Subcutaneous abdominal adipose tissue (tissue), 5 donors: ENCODE measurements around the gene NCCRP1.

Experiments
- H3K27ac ChIP-seq: one replicate; pipeline ENCODE4 v1.7.0; 2013; ENCODE audit warnings: low read depth, mild to moderate bottlenecking, inconsistent platforms, low read length, moderate library complexity
- H3K27me3 ChIP-seq, 5 donors: one replicate each; pipeline ENCODE4 v1.7.0; 2013; ENCODE audit warnings: low read length in 5 of 5, inconsistent platforms in 1 of 5; ENCODE audit not compliant: control insufficient read depth in 5 of 5, insufficient read depth in 4 of 5
- H3K36me3 ChIP-seq, 5 donors: one replicate each; pipeline ENCODE4 v1.7.0; 2013; ENCODE audit warnings: low read length in 5 of 5; ENCODE audit not compliant: control insufficient read depth in 5 of 5, insufficient read depth in 5 of 5
- H3K4me1 ChIP-seq, 5 donors: one replicate each; pipeline ENCODE4 v1.7.0; 2013; ENCODE audit warnings: low read length in 5 of 5, mild to moderate bottlenecking in 3 of 5, moderate library complexity in 1 of 5; ENCODE audit not compliant: control insufficient read depth in 5 of 5, insufficient read depth in 5 of 5
- H3K4me3 ChIP-seq, 5 donors: one replicate each; pipeline ENCODE4 v1.7.0; 2013; ENCODE audit warnings: low read length in 5 of 5, low read depth in 1 of 5
- H3K9ac ChIP-seq, 5 donors: one replicate each; pipeline ENCODE4 v1.7.0; 2013; ENCODE audit warnings: low read length in 5 of 5, mild to moderate bottlenecking in 4 of 5, moderate library complexity in 3 of 5
- H3K9me3 ChIP-seq, 5 donors: one replicate each; pipeline ENCODE4 v1.7.0; 2013; ENCODE audit warnings: low read length in 5 of 5; ENCODE audit not compliant: control insufficient read depth in 5 of 5
- donor health status: healthy.
- donor health status: healthy.
- donor health status: healthy.
- donor health status: healthy.
- donor health status: healthy.

The NCCRP1 gene

GRCh38 chr19:39172700-39173501 is 23.9 kb upstream of the NCCRP1 start:
- H3K9me3 ChIP-seq, result no peaks in the 10 kb centered on the region

GRCh38 chr19:39173502-39173991 is 23.2 kb upstream of the NCCRP1 start:
- Histone ChIP-seq H3K9me3 (no peaks in the 10 kb centered on the region), H3K27me3 (no peaks in the 10 kb centered on the region), H3K9ac (no peak overlapping the region), H3K4me1 (peaks cover 2 to 12% (median 9%) of the 10 kb centered on the region in 5 donors), H3K4me3 (no peak overlapping the region), H3K36me3 (peaks cover 0 to 84% (median 48%) of the 10 kb centered on the region in 5 donors), H3K27ac (no peak overlapping the region)

More at GRCh38 chr19:39172700-39173501, 23.9 kb upstream of the NCCRP1 start:
- no peak overlapping the region for H3K9ac ChIP-seq
- peaks cover 0 to 77% (median 41%) of the 10 kb centered on the region in 5 donors for H3K36me3 ChIP-seq
- H3K4me3 ChIP-seq, result no peak overlapping the region
- no peak overlapping the region for H3K27ac ChIP-seq
- no peaks in the 10 kb centered on the region for H3K27me3 ChIP-seq
- H3K4me1 ChIP-seq, result peaks cover 2 to 12% (median 9%) of the 10 kb centered on the region in 5 donors

GRCh38 chr19:39174142-39174541 is 22.6 kb upstream of the NCCRP1 start:
- peaks cover 0 to 86% (median 51%) of the 10 kb centered on the region in 5 donors for H3K36me3 ChIP-seq

GRCh38 chr19:39174558-39175544 is 21.9 kb upstream of the NCCRP1 start:
- peaks cover 0 to 87% (median 54%) of the 10 kb centered on the region in 5 donors for H3K36me3 ChIP-seq
- H3K9me3 ChIP-seq, result no peaks in the 10 kb centered on the region
- no peak overlapping the region for H3K4me3 ChIP-seq
- H3K9ac ChIP-seq, result no peak overlapping the region
- H3K27me3 ChIP-seq, result no peaks in the 10 kb centered on the region
- H3K27ac ChIP-seq, result no peak overlapping the region
- peaks cover 2 to 12% (median 9%) of the 10 kb centered on the region in 5 donors for H3K4me1 ChIP-seq

More at GRCh38 chr19:39174142-39174541, 22.6 kb upstream of the NCCRP1 start:
- Histone ChIP-seq H3K4me3 (no peak overlapping the region), H3K9me3 (no peaks in the 10 kb centered on the region), H3K9ac (no peak overlapping the region), H3K27ac (no peak overlapping the region), H3K4me1 (peaks cover 2 to 12% (median 9%) of the 10 kb centered on the region in 5 donors), H3K27me3 (no peaks in the 10 kb centered on the region)

GRCh38 chr19:39175564-39175963 is 21.2 kb upstream of the NCCRP1 start:
- no peaks in the 10 kb centered on the region for H3K27me3 ChIP-seq
- no peaks in the 10 kb centered on the region for H3K9me3 ChIP-seq
- H3K4me3 ChIP-seq, result no peak overlapping the region
- H3K27ac ChIP-seq, result no peak overlapping the region
- no peak overlapping the region for H3K9ac ChIP-seq
- peaks cover 0 to 4% (median 2%) of the 10 kb centered on the region in 5 donors for H3K4me1 ChIP-seq
- H3K36me3 ChIP-seq, result peaks cover 0 to 83% (median 50%) of the 10 kb centered on the region in 5 donors

GRCh38 chr19:39177110-39177699 is 19.6 kb upstream of the NCCRP1 start:
- Histone ChIP-seq H3K9ac (no peak overlapping the region), H3K36me3 (peaks cover 0 to 71% (median 43%) of the 10 kb centered on the region in 5 donors), H3K4me1 (no peaks in the 10 kb centered on the region)

GRCh38 chr19:39177736-39178135 is 19.0 kb upstream of the NCCRP1 start:
- no peaks in the 10 kb centered on the region for H3K4me1 ChIP-seq
- no peaks in the 10 kb centered on the region for H3K9me3 ChIP-seq
- peaks cover 0 to 65% (median 38%) of the 10 kb centered on the region in 5 donors for H3K36me3 ChIP-seq

More at GRCh38 chr19:39177110-39177699, 19.6 kb upstream of the NCCRP1 start:
- Histone ChIP-seq H3K27me3 (peaks cover 0 to 3% (median 0%) of the 10 kb centered on the region in 5 donors), H3K4me3 (no peak overlapping the region), H3K9me3 (no peaks in the 10 kb centered on the region), H3K27ac (no peak overlapping the region)

GRCh38 chr19:39178296-39179006 is 18.3 kb upstream of the NCCRP1 start:
- peaks cover 0 to 59% (median 38%) of the 10 kb centered on the region in 5 donors for H3K36me3 ChIP-seq
- H3K27ac ChIP-seq, result no peak overlapping the region
- H3K4me1 ChIP-seq, result no peaks in the 10 kb centered on the region
- H3K9ac ChIP-seq, result no peak overlapping the region
- peaks cover 0 to 3% (median 0%) of the 10 kb centered on the region in 5 donors for H3K27me3 ChIP-seq
- H3K4me3 ChIP-seq, result no peak overlapping the region
- no peaks in the 10 kb centered on the region for H3K9me3 ChIP-seq

More at GRCh38 chr19:39177736-39178135, 19.0 kb upstream of the NCCRP1 start:
- no peak overlapping the region for H3K4me3 ChIP-seq
- H3K9ac ChIP-seq, result no peak overlapping the region
- peaks cover 0 to 3% (median 0%) of the 10 kb centered on the region in 5 donors for H3K27me3 ChIP-seq
- no peak overlapping the region for H3K27ac ChIP-seq

GRCh38 chr19:39179754-39180153 is 17.0 kb upstream of the NCCRP1 start:
- Histone ChIP-seq H3K9me3 (no peaks in the 10 kb centered on the region), H3K27ac (no peak overlapping the region), H3K27me3 (peaks cover 0 to 3% (median 0%) of the 10 kb centered on the region in 5 donors), H3K9ac (no peak overlapping the region), H3K4me3 (no peak overlapping the region), H3K36me3 (peaks cover 0 to 47% (median 31%) of the 10 kb centered on the region in 5 donors), H3K4me1 (no peaks in the 10 kb centered on the region)
